DND-41 (cell line): ENCODE results near the gene ABCF2.

Experiments used
- ATAC-seq: fragments of 200-7000 bp; cut with Tn5 transposase; 3 replicates; pipeline ENCODE4 v1.9.1; 2021; ENCODE audit warnings: low read depth; ENCODE audit not compliant: insufficient read depth
- DNase-seq: peaks from one replicate; pipeline ENCODE4 v3.0.0-alpha.2; 2020
- H2AFZ ChIP-seq: 2 replicates; pipeline ENCODE4 v1.6.0; 2012; ENCODE audit warnings: low read depth, low read length
- H3K27ac ChIP-seq: 2 replicates; pipeline ENCODE4 v1.5.1; 2012; ENCODE audit warnings: low read length, inconsistent platforms
- H3K27me3 ChIP-seq: fragments of 200-600 bp; sonication (generic); 2 replicates; pipeline ENCODE4 v1.6.0; 2012; ENCODE audit warnings: low read length, mild to moderate bottlenecking, inconsistent platforms; ENCODE audit not compliant: insufficient read depth, poor library complexity
- H3K36me3 ChIP-seq: 2 replicates; pipeline ENCODE4 v1.5.1; 2012; ENCODE audit warnings: low read length, inconsistent platforms; ENCODE audit not compliant: insufficient read depth
- H3K4me1 ChIP-seq: 2 replicates; pipeline ENCODE4 v1.5.1; 2012; ENCODE audit warnings: mild to moderate bottlenecking, low read length; ENCODE audit not compliant: insufficient read depth
- H3K4me2 ChIP-seq: 2 replicates; pipeline ENCODE4 v1.6.0; 2012; ENCODE audit warnings: mild to moderate bottlenecking, moderate library complexity, low read length, inconsistent platforms; ENCODE audit not compliant: insufficient read depth
- H3K4me3 ChIP-seq, 2 experiments: fragments of 200-600 bp in 1 of 2; shearing (Covaris generic) in 1 of 2; 2 replicates each; pipeline ENCODE4 v1.5.1; 2012 to 2016; ENCODE audit warnings: inconsistent platforms in 2 of 2, low read length in 2 of 2, mild to moderate bottlenecking in 2 of 2, low read depth in 1 of 2, moderate library complexity in 1 of 2
- H3K79me2 ChIP-seq: 2 replicates; pipeline ENCODE4 v1.6.0; 2012; ENCODE audit warnings: low read length, inconsistent platforms; ENCODE audit not compliant: insufficient read depth
- H3K9ac ChIP-seq: 2 replicates; pipeline ENCODE4 v1.6.0; 2012; ENCODE audit warnings: low read depth, mild to moderate bottlenecking, inconsistent platforms, low read length, moderate library complexity
- H3K9me3 ChIP-seq: 2 replicates; pipeline ENCODE4 v1.5.1; 2012; ENCODE audit warnings: low read length, moderate library complexity, mild to moderate bottlenecking, inconsistent platforms; ENCODE audit not compliant: insufficient read depth, severe bottlenecking
- H4K20me1 ChIP-seq: 2 replicates; pipeline ENCODE4 v1.6.0; 2012; ENCODE audit warnings: low read length; ENCODE audit not compliant: insufficient read depth
- CTCF ChIP-seq: IDR thresholded peaks from 2 replicates; pipeline ENCODE4 v1.5.1; 2012; ENCODE audit warnings: borderline replicate concordance, low read length, moderate library complexity, mild to moderate bottlenecking; ENCODE audit not compliant: poor library complexity, severe bottlenecking; ENCODE audit errors: extremely low read depth
- EZH2 ChIP-seq: IDR thresholded peaks from 3 replicates; pipeline ENCODE4 v1.6.1; 2012; ENCODE audit warnings: borderline replicate concordance, low read depth, mild to moderate bottlenecking, moderate library complexity, low read length, inconsistent platforms; ENCODE audit not compliant: severe bottlenecking

The ABCF2 gene

GRCh38 chr7:151249732-151250072 lies 22.7 kb upstream of the ABCF2 start:
- H2AFZ ChIP-seq: no peak overlapping the region
- TF ChIP-seq EZH2: no peak
- no peak for TF ChIP-seq CTCF
- H3K27me3 ChIP-seq: peaks cover 99% of the 10 kb centered on the region
- H3K4me1 ChIP-seq: peaks cover 40% of the 10 kb centered on the region
- peaks cover 28% of the 10 kb centered on the region for H4K20me1 ChIP-seq
- no peak for ATAC-seq
- no peaks in the 10 kb centered on the region for H3K36me3 ChIP-seq
- DNase-seq: no peak
- no peak overlapping the region for H3K27ac ChIP-seq
- no peak overlapping the region for H3K4me3 ChIP-seq
- H3K4me2 ChIP-seq: no peak overlapping the region
- no peaks in the 10 kb centered on the region for H3K9me3 ChIP-seq
- no peaks in the 10 kb centered on the region for H3K79me2 ChIP-seq
- no peak overlapping the region for H3K9ac ChIP-seq

GRCh38 chr7:151249034-151249731 lies 22.2 kb upstream of the ABCF2 start:
- Histone ChIP-seq H3K9me3 (no peaks in the 10 kb centered on the region), H3K79me2 (no peaks in the 10 kb centered on the region), H3K36me3 (no peaks in the 10 kb centered on the region), H4K20me1 (peaks cover 27% of the 10 kb centered on the region), H3K27ac (no peak overlapping the region), H3K4me2 (peak overlapping the region; percentile 80; the same call in 1 of the 2 replicates), H3K4me1 (peaks cover 46% of the 10 kb centered on the region), H2AFZ (no peak overlapping the region), H3K9ac (no peak overlapping the region), H3K27me3 (peaks cover 97% of the 10 kb centered on the region), H3K4me3 (no peak overlapping the region)
- DNase-seq: no peak
- TF ChIP-seq CTCF (no peak), EZH2 (peak; percentile 85)
- no peak for ATAC-seq

GRCh38 chr7:151248346-151249033 lies 21.5 kb upstream of the ABCF2 start, which contains the start of gene SMARCD3:
TSS of gene SMARCD3 (minus strand) at chr7:151248694. CDS start at chr7:151248562, 132 bp downstream.
- peak within 1 kb of the TSS; percentile 73 for H2AFZ ChIP-seq
- H3K4me2 ChIP-seq: peak within 1 kb of the TSS; percentile 80
- H3K27me3 ChIP-seq: peaks cover 90% of the 10 kb centered on the region
- peaks cover 31% of the 10 kb centered on the region for H4K20me1 ChIP-seq
- DNase-seq: peak; percentile 70
- ATAC-seq: peak; percentile 58
- H3K9ac ChIP-seq: peak within 1 kb of the TSS; percentile 47
- peaks cover 53% of the 10 kb centered on the region for H3K4me1 ChIP-seq
- H3K4me3 ChIP-seq: peak within 1 kb of the TSS; percentile 5 to 57; a peak in 3 of 4 replicates
- H3K79me2 ChIP-seq: no peaks in the 10 kb centered on the region
- H3K27ac ChIP-seq: no peak within 1 kb of the TSS
- no peak for TF ChIP-seq CTCF
- peak; percentile 97 for TF ChIP-seq EZH2
- H3K36me3 ChIP-seq: no peaks in the 10 kb centered on the region
- no peaks in the 10 kb centered on the region for H3K9me3 ChIP-seq
